Raji (cell line): ENCODE results near the gene C5orf58.

Source experiments
- POLR2A ChIP-seq: IDR thresholded peaks from 2 replicates; pipeline ENCODE4 v1.6.1; 2011; ENCODE audit warnings: low read depth, low read length, control low read depth; ENCODE audit not compliant: insufficient read depth

The C5orf58 gene

GRCh38 chr5:170232786-170233185 lies at the start of gene C5orf58:
C5orf58 (plus strand) TSS chr5:170232985; CDS start chr5:170234977, 1,992 bp downstream.
- no peak for TF ChIP-seq POLR2A

- no peak for TF ChIP-seq POLR2A
These were observed 48.7 kb upstream of the C5orf58 start for GRCh38 chr5:170183816-170184687.

- TF ChIP-seq POLR2A, result no peak
These were observed 48.0 kb upstream of the C5orf58 start for GRCh38 chr5:170184737-170185136.

GRCh38 chr5:170186156-170186555 lies 46.6 kb upstream of the C5orf58 start:
- no peak for TF ChIP-seq POLR2A

- TF ChIP-seq POLR2A, result no peak
These were observed 45.9 kb upstream of the C5orf58 start for GRCh38 chr5:170186856-170187255.

- TF ChIP-seq POLR2A, result no peak
These were observed 42.2 kb upstream of the C5orf58 start for GRCh38 chr5:170190436-170191134.

GRCh38 chr5:170192829-170193228 lies 40.0 kb upstream of the C5orf58 start:
- TF ChIP-seq POLR2A, result no peak

- TF ChIP-seq POLR2A, result no peak
These were observed 36.8 kb upstream of the C5orf58 start for GRCh38 chr5:170195961-170196360.

- no peak for TF ChIP-seq POLR2A
These were observed 31.9 kb upstream of the C5orf58 start for GRCh38 chr5:170200876-170201275.

- no peak for TF ChIP-seq POLR2A
These were observed 31.5 kb upstream of the C5orf58 start for GRCh38 chr5:170201311-170201710.

- no peak for TF ChIP-seq POLR2A
These were observed 30.7 kb upstream of the C5orf58 start for GRCh38 chr5:170202117-170202516.

- no peak for TF ChIP-seq POLR2A
These were observed 28.6 kb upstream of the C5orf58 start for GRCh38 chr5:170204202-170204601.

- no peak for TF ChIP-seq POLR2A
These were observed 26.6 kb upstream of the C5orf58 start for GRCh38 chr5:170206216-170206615.

GRCh38 chr5:170206958-170207357 lies 25.8 kb upstream of the C5orf58 start:
- TF ChIP-seq POLR2A, result no peak

- no peak for TF ChIP-seq POLR2A
These were observed 21.0 kb upstream of the C5orf58 start for GRCh38 chr5:170211575-170212334.

GRCh38 chr5:170216257-170216864 lies 16.4 kb upstream of the C5orf58 start:
- TF ChIP-seq POLR2A, result no peak

GRCh38 chr5:170217831-170218230 lies 15.0 kb upstream of the C5orf58 start:
- no peak for TF ChIP-seq POLR2A
